Fibroblast of pulmonary artery (primary cell): ENCODE measurements around the gene NKAIN2.
"Not testable (repeated sequence)": the region's sequence is repeated elsewhere in the genome, so short reads cannot be mapped to it uniquely, and the experiment has no call there.

Experiments
- DNase-seq: peaks from one replicate; pipeline ENCODE4 v3.0.0-alpha.2; 2010; ENCODE audit warnings: low read depth
- H3K4me3 ChIP-seq: replicated peaks from 2 replicates; pipeline ENCODE4 v1.5.1; 2011; ENCODE audit warnings: low read depth, mild to moderate bottlenecking, control low read depth, low read length, moderate library complexity
- TF ChIP-seq, protein P1 (sequence below): IDR thresholded peaks from 2 replicates; pipeline ENCODE4 v1.5.1; 2011; ENCODE audit warnings: mild to moderate bottlenecking, control low read depth, low read length, inconsistent platforms; ENCODE audit errors: missing control alignments

NKAIN2 gene

GRCh38 chr6:124462750-124463149, 659.1 kb downstream of the NKAIN2 start:
- DNase-seq, result no peak
- H3K4me3 ChIP-seq, result no peak overlapping the region
- TF ChIP-seq, protein P1, sequence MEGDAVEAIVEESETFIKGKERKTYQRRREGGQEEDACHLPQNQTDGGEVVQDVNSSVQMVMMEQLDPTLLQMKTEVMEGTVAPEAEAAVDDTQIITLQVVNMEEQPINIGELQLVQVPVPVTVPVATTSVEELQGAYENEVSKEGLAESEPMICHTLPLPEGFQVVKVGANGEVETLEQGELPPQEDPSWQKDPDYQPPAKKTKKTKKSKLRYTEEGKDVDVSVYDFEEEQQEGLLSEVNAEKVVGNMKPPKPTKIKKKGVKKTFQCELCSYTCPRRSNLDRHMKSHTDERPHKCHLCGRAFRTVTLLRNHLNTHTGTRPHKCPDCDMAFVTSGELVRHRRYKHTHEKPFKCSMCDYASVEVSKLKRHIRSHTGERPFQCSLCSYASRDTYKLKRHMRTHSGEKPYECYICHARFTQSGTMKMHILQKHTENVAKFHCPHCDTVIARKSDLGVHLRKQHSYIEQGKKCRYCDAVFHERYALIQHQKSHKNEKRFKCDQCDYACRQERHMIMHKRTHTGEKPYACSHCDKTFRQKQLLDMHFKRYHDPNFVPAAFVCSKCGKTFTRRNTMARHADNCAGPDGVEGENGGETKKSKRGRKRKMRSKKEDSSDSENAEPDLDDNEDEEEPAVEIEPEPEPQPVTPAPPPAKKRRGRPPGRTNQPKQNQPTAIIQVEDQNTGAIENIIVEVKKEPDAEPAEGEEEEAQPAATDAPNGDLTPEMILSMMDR, result no peak

DNA sequence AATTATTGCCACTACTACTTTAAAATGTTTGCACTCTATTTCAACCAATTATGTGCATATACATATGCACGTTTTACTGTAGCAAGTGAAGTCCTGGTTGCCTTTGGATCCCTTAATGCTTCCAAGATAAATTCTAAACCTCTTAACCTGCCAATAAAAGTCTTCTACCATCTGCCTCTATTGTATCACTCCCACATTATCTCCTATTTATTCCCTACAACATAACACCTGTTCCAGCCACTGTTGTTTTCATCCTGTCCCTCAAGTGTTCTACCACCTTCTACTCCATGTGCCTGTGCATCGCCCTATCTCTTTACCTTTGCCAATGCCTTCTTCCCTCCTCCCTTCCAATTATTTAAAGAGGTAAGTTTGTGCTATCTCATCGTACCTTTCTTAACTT, 659.6 kb downstream of the NKAIN2 start:
- H3K4me3 ChIP-seq, result no peak overlapping the region
- TF ChIP-seq, protein P1, result no peak
- DNase-seq, result no peak

DNA sequence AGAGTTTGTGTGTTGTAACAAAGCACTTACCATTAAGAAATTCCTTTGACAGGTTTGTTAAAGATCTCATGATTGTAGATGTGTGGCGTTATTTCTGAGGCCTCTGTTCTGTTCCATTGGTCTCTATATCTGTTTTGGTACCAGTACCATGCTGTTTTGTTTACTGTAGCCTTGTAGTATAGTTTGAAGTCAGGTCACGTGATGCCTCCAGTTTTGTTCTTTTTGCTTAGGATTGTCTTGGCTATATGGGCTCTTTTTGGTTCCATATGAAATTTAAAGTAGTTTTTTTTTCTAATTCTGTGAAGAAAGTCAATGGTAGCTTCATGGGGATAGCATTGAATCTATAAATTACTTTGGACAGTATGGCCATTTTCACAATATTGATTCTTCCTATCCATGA, 660.9 kb downstream of the NKAIN2 start:
- DNase-seq, H3K4me3 ChIP-seq: not testable (repeated sequence)

DNA sequence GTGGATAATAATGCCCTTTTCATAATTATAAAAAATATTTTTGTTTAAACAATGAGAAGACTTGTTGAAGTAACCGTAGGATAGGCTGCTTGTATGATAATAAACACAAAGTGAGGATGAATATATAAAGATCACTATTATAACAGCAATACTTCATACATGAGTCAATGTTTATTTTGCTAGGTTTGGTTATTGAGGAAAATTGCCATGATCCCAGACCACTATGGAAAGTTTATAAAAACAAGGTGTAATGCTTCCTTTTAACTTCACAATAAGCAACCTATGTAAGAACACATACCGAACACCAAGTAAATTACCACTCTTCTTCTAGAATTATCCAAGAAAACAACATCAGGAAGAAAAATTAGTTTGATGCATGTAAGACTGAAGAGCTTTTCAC, 663.3 kb downstream of the NKAIN2 start:
- TF ChIP-seq, protein P1, result no peak
- H3K4me3 ChIP-seq, result no peak overlapping the region
- DNase-seq, result no peak

DNA sequence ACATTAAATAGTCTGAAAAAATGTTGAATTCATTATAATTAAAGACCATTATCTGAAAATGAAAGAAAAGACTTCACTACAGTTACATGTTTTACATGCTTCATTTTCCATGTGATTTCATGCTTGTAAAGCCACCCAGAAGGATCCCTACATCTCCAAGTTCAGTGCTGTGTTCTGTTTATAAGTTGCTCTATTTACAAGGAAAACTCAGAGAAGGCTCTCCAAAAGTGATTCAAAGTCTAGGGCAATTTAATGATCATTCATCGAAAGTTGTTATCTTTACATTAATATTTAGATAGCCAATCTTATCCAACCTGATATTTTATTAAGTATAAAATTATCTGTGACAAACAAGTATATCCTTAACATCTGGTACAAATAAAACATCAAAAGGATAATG, 663.7 kb downstream of the NKAIN2 start:
- TF ChIP-seq, protein P1, result no peak
- H3K4me3 ChIP-seq, result no peak overlapping the region
- no peak for DNase-seq

DNA sequence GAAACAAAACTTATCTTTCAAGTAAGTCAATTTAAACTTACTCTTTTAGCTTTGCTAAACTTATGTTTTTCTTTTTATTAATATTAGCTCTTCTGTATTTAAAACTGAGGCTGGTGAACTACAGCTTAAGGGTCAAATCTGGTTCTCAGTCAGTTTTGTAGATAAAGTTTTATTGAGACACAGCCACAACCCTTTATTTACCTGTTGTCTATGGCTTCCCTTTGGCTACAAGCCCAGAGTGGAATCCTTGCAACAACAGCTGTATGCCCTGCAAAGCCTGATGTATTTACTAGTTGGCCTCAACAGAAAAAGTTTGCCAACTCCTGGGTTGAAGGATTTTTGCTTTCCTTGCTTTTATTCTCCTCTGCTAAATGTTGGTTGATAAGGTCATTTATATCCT, 667.1 kb downstream of the NKAIN2 start:
- DNase-seq, result no peak
- H3K4me3 ChIP-seq, result no peak overlapping the region
- TF ChIP-seq, protein P1, result no peak

DNA sequence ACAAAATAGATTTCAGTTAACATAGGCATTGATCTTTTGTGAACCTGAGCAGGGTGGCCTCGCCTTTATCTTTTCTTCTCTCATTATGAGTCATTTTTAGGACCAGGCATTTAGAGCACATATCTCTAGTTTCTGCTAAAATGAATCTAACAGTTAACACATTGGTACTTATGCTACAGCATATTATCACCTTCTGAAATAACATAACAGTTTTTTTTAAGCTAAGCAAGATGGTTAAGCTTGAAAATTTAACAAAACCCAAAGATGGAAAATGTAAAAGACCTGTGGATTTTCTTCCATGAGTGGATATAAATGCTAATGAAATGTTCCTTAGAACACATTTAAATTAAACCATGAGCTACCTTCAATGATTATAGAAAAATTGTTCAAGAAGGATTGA, 671.5 kb downstream of the NKAIN2 start:
- TF ChIP-seq, protein P1, result no peak
- no peak for DNase-seq
- no peak overlapping the region for H3K4me3 ChIP-seq

DNA sequence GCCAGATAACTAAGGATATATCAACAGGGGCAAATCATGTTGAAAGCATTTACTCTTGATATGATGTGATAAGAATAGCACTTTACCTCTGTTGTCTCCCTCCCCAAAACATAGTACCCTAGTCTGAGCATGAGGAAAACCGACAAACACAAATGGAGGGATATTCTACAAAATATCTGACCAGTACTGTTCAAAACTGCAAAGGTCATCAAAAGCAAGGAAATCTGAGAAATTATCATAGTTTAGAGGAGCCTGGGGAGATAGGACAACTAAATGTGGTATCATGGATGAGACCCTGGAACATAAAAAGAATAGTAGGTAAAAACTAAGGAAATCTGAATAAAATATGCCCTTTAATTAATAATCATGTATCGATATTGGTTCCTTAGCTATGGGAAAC, 675.2 kb downstream of the NKAIN2 start:
- H3K4me3 ChIP-seq, result no peak overlapping the region
- TF ChIP-seq, protein P1, result no peak
- no peak for DNase-seq
